ENCODE measurements around the gene ANXA3. TPM values are rescaled to one million over a fixed set of nuclear protein-coding genes. Genes with fewer than 3 reads are reported as not detected.

The ANXA3 gene
- polyA plus RNA-seq, 1 of the 3 experiments (the other 2 are of a cell fraction), result 13.8 TPM

DNA sequence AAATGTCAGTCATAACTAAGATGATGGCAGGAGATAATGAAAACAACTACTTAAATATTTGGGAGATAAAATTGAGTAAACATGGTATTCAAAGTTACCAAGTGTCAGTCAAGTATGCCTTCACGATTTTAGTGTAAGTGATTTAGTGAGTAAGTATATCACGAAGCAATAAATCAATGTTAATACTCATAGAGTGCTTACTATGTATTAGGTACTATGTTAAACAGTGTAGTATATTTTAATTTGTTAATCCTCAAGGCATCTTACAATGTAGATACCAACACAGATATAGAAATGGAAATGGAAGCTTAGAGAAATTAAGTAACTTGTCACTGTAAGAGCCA lies 59.6 kb downstream of the ANXA3 start:
- Histone ChIP-seq H2AFZ (ENCODE audit: low read depth) (no peak overlapping the region), H3F3A (replicated peaks; ENCODE audit: insufficient read depth) (peaks cover 5% of the 10 kb centered on the region), H3K79me2 (ENCODE audit: insufficient read depth) (no peaks in the 10 kb centered on the region), H3K4me3 (ENCODE audit: low read depth in 2 of 2, low read length in 1 of 2) (no peak overlapping the region), H4K20me1 (ENCODE audit: insufficient read depth) (no peaks in the 10 kb centered on the region), H3K27me3 (ENCODE audit: insufficient read depth) (no peaks in the 10 kb centered on the region), H3K4me2 (no peak overlapping the region), H3K9ac (no peak overlapping the region), H3K9me2 (no peaks in the 10 kb centered on the region), H3K4me1 (ENCODE audit: control insufficient read depth in 1 of 2, insufficient read depth in 2 of 2, low read depth in 1 of 2, low read length in 1 of 2) (peaks cover 0 to 9% of the 10 kb centered on the region in 2 experiments; a peak in 1 of 4 replicates), H3K9me3 (no peaks in the 10 kb centered on the region), H3K27ac (ENCODE audit: low read depth in 2 of 2, low read length in 1 of 2) (peak overlapping the region in 1 of 2 experiments; percentile 25; a peak in 1 of 4 replicates), H3K36me3 (replicated peaks in 1 of 2; ENCODE audit: control insufficient read depth in 1 of 2, insufficient read depth in 2 of 2, low read length in 1 of 2) (peaks cover 0 to 4% of the 10 kb centered on the region in 2 experiments)
- ChIA-PET POLR2A (no interaction called here), CTCF (interaction anchor here (7.6 kb wide), 1 partner anchor 251 kb away, joined by 80 read pairs; no protein-coding TSS in a partner anchor)
- TF ChIP-seq EP300 (IDR thresholded peaks at IDR 0.05; ENCODE audit: borderline replicate concordance in 1 of 2, low read depth in 1 of 2, low read length in 1 of 2) (no peak), RFX5 (IDR thresholded peaks at IDR 0.05; ENCODE audit: low read length) (no peak), FOXM1 (IDR thresholded peaks at IDR 0.05; ENCODE audit: low read depth) (no peak), GABPA (IDR thresholded peaks at IDR 0.05; ENCODE audit: low read depth) (no peak), FOSL2 (IDR thresholded peaks at IDR 0.05; ENCODE audit: borderline replicate concordance, low read depth) (no peak)
- TF ChIP-seq, protein P1, sequence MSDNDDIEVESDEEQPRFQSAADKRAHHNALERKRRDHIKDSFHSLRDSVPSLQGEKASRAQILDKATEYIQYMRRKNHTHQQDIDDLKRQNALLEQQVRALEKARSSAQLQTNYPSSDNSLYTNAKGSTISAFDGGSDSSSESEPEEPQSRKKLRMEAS (IDR thresholded peaks at IDR 0.05; ENCODE audit: low read depth), result no peak
- WGBS (ENCODE audit: low lambda C conversion rate), result 82% methylated on average over 2 of the region's 2 CpGs
- DNase-seq, result no peak

DNA sequence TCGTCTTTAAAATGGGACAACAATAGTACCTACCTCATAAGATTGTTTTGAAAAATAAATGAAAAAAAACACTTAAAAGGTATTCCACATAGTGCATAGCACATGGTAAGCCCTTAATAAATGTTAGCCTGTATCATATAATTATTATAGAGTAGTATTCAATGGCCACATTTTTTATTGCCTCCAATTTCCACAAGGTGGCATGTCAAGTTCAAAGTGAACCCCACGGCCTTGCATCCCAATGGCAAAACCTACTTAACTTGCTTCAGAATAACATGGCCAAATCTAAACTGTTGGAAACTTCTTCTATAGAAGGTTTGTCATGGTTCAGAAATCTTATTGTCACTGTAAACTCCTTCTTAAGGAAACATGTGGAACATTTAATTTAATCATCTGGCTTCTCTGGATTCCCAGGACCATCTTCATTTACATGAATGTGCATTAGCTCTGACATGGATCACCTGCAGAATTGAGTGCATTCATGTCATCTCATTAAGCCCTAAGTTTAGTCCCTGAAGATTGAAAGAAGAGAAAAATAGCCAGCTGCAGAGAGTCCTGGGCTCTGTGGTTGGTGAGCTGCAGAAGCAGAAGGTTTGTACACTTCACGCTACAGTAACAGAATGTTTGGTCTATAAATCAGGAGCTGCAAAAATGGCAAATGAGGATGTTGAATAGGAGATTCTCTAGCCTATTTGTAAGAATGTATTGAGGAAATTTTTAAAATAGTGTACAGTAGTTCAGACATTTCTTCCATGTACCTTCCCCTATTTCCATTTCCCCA lies 61.0 kb downstream of the ANXA3 start:
- DNase-seq, result peak; percentile 35
- no peak overlapping the region for H2AFZ ChIP-seq (ENCODE audit: low read depth)
- no peaks in the 10 kb centered on the region for H3K9me2 ChIP-seq
- no peaks in the 10 kb centered on the region for H3K36me3 ChIP-seq (replicated peaks in 1 of 2; ENCODE audit: control insufficient read depth in 1 of 2, insufficient read depth in 2 of 2, low read length in 1 of 2)
- no peaks in the 10 kb centered on the region for H3K79me2 ChIP-seq (ENCODE audit: insufficient read depth)
- H4K20me1 ChIP-seq (ENCODE audit: insufficient read depth), result no peaks in the 10 kb centered on the region
- no peak overlapping the region for H3K4me3 ChIP-seq (ENCODE audit: low read depth in 2 of 2, low read length in 1 of 2)
- H3K9me3 ChIP-seq, result no peaks in the 10 kb centered on the region
- peaks cover 5% of the 10 kb centered on the region for H3F3A ChIP-seq (replicated peaks; ENCODE audit: insufficient read depth)
- no peak overlapping the region for H3K27ac ChIP-seq (ENCODE audit: low read depth in 2 of 2, low read length in 1 of 2)
- POLR2A ChIA-PET, result interaction anchor here (0.6 kb wide), 1 partner anchor 220 kb away, joined by 4 read pairs; no protein-coding TSS in a partner anchor
- CTCF ChIA-PET, result interaction anchor here (0.6 to 7.6 kb wide), 23 partner anchors 8 to 756 kb away, joined by 3 to 80 read pairs (median 4); no protein-coding TSS in a partner anchor
- H3K27me3 ChIP-seq (ENCODE audit: insufficient read depth), result no peaks in the 10 kb centered on the region
- H3K9ac ChIP-seq, result no peak overlapping the region
- WGBS (ENCODE audit: low lambda C conversion rate), result 60% methylated on average over 3 of the region's 3 CpGs
- peaks cover 0 to 9% of the 10 kb centered on the region in 2 experiments; a peak in 1 of 4 replicates for H3K4me1 ChIP-seq (ENCODE audit: control insufficient read depth in 1 of 2, insufficient read depth in 2 of 2, low read depth in 1 of 2, low read length in 1 of 2)
- H3K4me2 ChIP-seq, result no peak overlapping the region
- no peak for TF ChIP-seq MEF2A (IDR thresholded peaks at IDR 0.05; ENCODE audit: borderline replicate concordance, low read depth)
- no peak for TF ChIP-seq FOXJ3 (CRISPR knock-in tag; IDR thresholded peaks at IDR 0.05)
- no peak for TF ChIP-seq SIN3A (IDR thresholded peaks at IDR 0.05; ENCODE audit: borderline replicate concordance, low read depth, low read length)
- TF ChIP-seq, protein P2, sequence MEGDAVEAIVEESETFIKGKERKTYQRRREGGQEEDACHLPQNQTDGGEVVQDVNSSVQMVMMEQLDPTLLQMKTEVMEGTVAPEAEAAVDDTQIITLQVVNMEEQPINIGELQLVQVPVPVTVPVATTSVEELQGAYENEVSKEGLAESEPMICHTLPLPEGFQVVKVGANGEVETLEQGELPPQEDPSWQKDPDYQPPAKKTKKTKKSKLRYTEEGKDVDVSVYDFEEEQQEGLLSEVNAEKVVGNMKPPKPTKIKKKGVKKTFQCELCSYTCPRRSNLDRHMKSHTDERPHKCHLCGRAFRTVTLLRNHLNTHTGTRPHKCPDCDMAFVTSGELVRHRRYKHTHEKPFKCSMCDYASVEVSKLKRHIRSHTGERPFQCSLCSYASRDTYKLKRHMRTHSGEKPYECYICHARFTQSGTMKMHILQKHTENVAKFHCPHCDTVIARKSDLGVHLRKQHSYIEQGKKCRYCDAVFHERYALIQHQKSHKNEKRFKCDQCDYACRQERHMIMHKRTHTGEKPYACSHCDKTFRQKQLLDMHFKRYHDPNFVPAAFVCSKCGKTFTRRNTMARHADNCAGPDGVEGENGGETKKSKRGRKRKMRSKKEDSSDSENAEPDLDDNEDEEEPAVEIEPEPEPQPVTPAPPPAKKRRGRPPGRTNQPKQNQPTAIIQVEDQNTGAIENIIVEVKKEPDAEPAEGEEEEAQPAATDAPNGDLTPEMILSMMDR (IDR thresholded peaks at IDR 0.05), result peak; percentile 81
- TF ChIP-seq YY1 (IDR thresholded peaks at IDR 0.05; ENCODE audit: low read depth), result no peak
- TF ChIP-seq FOXM1 (IDR thresholded peaks at IDR 0.05; ENCODE audit: low read depth), result no peak
- TF ChIP-seq GATA2 (CRISPR knock-in tag; IDR thresholded peaks at IDR 0.05), result no peak
- TF ChIP-seq JUND (IDR thresholded peaks at IDR 0.05), result no peak
- TF ChIP-seq, protein P3, sequence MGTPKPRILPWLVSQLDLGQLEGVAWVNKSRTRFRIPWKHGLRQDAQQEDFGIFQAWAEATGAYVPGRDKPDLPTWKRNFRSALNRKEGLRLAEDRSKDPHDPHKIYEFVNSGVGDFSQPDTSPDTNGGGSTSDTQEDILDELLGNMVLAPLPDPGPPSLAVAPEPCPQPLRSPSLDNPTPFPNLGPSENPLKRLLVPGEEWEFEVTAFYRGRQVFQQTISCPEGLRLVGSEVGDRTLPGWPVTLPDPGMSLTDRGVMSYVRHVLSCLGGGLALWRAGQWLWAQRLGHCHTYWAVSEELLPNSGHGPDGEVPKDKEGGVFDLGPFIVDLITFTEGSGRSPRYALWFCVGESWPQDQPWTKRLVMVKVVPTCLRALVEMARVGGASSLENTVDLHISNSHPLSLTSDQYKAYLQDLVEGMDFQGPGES (IDR thresholded peaks at IDR 0.05; ENCODE audit: low read depth, low read length), result no peak
- peak; percentile 87 for TF ChIP-seq SMC3 (IDR thresholded peaks at IDR 0.05; ENCODE audit: low read depth, low read length)
- TF ChIP-seq TAF1 (IDR thresholded peaks at IDR 0.05; ENCODE audit: borderline replicate concordance, low read depth, low read length), result no peak
- TF ChIP-seq, protein P4, sequence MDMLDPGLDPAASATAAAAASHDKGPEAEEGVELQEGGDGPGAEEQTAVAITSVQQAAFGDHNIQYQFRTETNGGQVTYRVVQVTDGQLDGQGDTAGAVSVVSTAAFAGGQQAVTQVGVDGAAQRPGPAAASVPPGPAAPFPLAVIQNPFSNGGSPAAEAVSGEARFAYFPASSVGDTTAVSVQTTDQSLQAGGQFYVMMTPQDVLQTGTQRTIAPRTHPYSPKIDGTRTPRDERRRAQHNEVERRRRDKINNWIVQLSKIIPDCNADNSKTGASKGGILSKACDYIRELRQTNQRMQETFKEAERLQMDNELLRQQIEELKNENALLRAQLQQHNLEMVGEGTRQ (IDR thresholded peaks at IDR 0.05; ENCODE audit: borderline replicate concordance, low read depth, low read length), result no peak
- TF ChIP-seq CHD2 (IDR thresholded peaks at IDR 0.05; ENCODE audit: low read length, partially characterized antibody), result no peak
- no peak for TF ChIP-seq NRF1 (IDR thresholded peaks at IDR 0.05; ENCODE audit: low read depth, low read length)
- no peak for TF ChIP-seq RCOR1 (IDR thresholded peaks at IDR 0.05; ENCODE audit: low read length)
- TF ChIP-seq GABPA (IDR thresholded peaks at IDR 0.05; ENCODE audit: low read depth), result no peak
- peak; percentile 87 for TF ChIP-seq RAD21 (IDR thresholded peaks at IDR 0.05; ENCODE audit: low read length)
- TF ChIP-seq, protein P5, sequence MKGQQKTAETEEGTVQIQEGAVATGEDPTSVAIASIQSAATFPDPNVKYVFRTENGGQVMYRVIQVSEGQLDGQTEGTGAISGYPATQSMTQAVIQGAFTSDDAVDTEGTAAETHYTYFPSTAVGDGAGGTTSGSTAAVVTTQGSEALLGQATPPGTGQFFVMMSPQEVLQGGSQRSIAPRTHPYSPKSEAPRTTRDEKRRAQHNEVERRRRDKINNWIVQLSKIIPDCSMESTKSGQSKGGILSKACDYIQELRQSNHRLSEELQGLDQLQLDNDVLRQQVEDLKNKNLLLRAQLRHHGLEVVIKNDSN (IDR thresholded peaks at IDR 0.05; ENCODE audit: borderline replicate concordance, low read depth), result no peak
